GM19463 (cell line): Measurements from ENCODE around the gene NOL6.

Experiments used
- ATAC-seq: cut with Tn5 transposase; IDR thresholded peaks from one replicate; pipeline ENCODE4 v1.9.1; 2021; ENCODE audit warnings: mild to moderate bottlenecking, moderate library complexity; ENCODE audit not compliant: unreplicated experiment

Gene NOL6

DNA sequence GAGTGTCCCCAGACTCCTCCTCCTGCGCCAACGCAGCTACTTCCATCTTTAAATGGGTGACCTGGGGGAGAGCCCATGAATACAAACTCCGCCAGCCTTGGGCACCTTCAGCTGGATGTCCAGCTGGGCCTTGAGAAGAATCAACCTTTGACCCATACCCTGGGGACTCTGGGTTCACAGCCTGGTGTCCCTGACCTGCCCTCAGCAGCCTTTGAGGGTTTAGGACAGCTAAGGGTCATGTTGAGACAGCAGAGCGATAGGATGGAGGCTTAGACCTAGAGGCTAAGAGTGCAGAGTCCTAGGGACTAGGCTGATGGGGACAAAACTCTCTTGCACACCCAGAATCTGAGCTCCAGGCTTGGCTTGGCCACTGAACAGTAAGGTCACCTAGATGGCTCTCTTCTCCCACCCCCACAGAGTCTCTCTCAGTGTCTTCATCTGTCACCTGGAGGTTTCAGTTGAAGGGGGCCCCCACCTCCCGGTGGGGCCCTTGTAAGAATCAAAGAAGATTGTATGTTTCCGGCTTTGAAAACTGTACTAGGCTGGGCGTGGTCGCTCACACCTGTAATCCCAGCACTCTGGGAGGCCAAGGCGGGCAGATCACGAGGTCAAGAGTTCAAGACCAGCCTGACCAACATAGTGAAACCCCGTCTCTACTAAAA, 19.6 kb downstream of the NOL6 start:
- ATAC-seq: peak; percentile 30

DNA sequence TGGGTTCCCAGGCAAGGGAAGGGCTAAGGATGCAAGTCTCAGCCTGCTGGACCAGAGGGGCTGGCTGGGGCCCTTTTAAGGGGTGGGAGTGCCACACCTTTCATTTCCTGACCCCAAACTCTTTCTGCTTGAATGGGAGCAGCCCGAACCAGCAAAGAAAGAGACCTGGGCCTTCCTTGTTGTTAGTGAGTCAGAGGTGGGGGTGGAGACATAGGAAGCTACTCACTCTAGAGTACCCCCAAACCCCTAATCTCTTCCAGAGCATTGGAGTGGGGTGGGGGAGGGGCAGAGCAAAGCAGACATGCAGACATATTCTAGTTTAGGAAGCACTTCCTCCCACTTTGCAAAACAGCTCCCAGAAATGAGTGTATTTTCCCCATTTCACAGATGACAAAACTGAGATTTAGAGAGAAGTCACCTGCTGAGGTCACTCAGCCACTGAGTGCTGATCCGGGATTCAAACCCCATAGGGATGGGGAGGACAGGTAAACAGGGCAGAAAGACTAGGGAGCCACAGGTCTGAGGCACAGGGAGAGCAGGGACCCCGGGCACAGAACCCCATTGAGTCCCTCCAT, 20.4 kb downstream of the NOL6 start:
- ATAC-seq: no peak

DNA sequence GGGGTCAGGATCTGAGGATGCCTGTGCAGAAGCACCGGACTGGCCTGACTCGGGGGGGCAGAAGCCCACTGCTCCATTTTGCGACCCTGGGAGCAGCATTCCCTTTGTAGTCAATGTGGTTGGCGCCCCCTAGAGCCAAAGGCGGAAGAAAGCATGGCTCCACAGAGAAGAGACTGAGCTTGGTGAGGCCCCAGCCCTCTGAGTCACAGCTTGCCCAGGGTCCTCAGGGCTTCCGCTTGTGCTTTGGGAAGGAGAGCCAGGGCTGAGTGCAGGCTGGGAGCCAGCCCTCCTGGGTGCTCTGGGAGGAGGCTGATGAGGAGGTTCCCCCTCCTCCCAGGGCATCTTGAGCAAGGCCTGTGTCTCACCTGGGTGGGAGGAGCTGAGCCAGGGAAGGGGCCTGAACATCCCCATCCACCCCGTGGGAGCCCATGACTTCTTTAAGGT, 20.9 kb downstream of the NOL6 start:
- no peak for ATAC-seq

DNA sequence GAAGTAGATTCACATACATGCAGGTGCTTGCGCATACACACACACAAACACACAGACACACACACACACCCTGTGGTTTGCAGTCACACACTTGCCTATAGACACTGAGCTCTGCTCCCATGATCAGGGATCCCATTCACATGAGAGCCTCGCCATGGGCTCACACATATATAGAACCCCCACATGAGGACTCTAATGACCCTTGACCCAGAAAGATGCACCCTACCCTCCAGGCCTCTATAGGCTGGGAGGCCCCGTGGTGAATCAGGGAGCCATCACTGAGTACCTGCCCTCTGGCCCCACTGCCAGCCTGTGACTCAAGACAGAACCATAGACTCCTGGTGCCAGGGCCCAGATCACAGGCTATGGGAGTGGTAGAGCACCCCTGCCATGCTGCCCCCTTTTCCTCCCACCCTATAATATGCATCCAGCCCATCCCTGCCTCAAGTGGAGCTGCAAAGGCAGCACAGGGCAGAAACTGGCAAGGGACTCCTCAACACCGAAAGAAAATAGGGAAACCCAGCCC, 23.0 kb downstream of the NOL6 start:
- ATAC-seq: no peak

DNA sequence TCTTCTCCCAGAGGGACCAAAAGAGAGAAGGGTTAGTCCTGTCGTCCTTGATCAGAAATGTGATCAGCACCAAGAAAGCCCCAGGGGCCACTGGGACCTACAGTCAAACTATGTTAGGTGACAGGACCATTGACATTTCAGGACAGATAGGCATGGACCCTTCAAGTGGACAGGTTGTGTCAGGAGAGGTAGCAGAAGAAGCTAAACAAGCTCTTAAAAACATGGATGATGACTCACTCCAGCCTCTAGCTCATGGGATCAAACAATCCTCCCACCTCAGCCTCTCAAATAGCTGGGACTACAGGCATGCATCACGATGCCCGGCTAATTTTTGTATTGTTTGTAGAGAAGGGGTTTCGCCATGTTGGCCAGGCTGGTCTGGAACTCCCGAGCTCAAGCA, 24.0 kb downstream of the NOL6 start:
- ATAC-seq: no peak

DNA sequence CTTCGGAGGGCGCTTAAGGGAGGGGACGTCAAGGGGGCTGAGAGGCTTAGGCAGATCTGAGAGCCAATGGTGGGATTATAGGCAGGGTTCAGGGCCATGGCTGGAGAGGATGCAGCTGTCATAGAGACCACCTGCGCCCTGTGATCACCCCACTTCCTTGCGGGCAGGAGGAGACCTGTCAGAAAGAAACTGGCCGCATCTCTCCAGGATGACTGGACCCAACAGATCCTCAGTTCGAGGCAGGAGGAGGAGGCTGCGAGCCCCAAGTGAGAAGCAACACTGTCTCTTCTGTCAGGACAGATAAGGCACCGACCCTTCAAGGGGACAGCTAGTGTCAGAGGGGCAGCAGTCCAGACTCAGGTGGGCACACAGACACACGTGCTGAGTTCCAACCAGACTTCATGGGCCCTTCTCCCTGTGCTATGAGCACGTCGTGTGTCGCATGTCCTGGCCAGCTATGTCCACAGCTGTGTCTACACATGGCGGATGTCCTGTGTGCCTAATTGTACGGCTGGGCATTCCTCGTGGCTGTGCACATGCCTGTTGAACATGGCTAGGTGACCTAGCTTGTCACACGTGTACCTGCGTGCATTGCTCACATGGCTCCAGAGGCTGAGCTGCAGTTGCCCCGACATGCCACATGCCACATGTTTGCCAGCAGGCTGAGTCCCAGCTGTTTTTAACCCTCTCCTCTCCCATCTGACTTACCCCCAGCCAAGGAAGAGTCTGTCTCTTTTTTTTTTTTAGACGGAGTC, 25.7 kb downstream of the NOL6 start:
- ATAC-seq: no peak

DNA sequence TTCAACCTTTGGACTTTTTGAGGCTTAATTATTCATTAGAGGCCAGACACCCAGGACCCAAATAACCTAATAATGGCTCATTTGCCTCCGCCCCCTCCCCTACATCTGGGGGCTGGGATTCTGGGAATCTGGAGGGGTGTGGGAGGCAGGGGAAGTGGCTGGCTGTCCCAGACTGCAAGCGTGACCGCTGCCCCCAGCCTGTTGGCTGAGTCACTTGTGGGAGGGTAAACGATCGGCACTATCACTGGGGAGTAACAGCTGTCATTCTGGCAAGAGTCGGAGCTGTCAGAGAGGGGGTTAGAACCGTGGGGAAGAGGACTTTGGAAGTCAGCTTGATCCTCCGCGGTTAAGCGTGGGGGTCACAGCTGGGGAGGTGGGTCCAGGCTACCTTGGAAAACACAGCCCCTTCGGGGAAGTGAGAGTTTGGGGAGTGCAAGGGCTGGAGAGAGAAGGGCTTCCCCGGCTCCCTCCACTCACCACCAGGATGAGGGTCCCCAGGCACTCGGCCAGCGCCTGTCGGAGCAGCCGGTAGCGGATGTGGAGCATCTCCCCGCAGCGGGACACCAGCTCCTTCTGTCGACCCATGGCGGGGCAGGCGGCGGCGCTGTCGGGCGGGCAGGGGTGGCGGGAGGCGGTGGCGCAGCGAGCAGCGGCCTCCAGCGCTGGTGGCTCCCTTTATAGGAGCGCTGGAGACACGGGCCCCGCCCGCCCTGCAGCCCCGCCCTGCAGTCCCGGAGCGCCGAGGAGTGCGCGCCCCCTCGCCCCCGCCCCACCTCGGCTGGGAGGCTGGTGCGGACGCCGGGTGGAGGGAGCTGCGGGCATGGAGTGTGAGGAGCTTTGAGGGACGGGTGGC, 26.6 kb downstream of the NOL6 start, which contains the start of gene AQP3:
Gene AQP3, minus strand, starts transcription at position 648 of the 853 bp plus-strand sequence. Its CDS starts 63 bp downstream, at position 585.
- peak; percentile 37 for ATAC-seq

DNA sequence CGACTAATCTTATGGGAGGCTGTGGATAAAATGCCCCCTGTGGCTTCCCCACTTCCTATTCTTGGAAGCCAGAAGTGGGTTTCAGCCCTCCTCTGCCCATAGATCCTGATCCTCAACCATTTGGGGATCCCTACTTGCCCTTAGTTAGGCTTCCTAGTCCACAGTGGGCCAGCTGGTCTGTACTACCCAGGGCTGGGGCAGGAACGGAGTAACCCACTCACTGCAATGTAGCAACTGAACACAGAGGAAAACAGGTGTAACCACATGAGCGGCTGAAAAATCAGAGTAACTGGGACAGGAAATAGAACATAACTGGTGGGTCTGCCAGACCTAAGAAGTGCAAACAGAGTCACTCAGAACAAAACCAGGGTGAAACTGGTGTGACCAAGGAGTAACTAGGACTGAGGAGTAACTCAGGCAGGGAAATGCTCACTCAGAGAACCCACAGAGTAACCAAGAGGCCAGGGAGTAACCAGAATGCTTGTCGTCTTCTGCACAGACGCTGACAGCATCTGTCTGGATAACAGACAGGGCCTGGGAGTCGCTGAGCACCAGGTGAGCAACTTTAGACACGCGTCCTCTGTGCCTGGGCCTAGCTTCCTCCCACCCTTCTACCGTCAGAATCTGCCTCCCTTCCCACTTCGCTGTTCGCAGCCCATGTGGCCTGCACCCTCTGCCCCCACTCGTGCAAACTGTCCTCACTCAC, 27.3 kb downstream of the NOL6 start:
- peak; percentile 77 for ATAC-seq

DNA sequence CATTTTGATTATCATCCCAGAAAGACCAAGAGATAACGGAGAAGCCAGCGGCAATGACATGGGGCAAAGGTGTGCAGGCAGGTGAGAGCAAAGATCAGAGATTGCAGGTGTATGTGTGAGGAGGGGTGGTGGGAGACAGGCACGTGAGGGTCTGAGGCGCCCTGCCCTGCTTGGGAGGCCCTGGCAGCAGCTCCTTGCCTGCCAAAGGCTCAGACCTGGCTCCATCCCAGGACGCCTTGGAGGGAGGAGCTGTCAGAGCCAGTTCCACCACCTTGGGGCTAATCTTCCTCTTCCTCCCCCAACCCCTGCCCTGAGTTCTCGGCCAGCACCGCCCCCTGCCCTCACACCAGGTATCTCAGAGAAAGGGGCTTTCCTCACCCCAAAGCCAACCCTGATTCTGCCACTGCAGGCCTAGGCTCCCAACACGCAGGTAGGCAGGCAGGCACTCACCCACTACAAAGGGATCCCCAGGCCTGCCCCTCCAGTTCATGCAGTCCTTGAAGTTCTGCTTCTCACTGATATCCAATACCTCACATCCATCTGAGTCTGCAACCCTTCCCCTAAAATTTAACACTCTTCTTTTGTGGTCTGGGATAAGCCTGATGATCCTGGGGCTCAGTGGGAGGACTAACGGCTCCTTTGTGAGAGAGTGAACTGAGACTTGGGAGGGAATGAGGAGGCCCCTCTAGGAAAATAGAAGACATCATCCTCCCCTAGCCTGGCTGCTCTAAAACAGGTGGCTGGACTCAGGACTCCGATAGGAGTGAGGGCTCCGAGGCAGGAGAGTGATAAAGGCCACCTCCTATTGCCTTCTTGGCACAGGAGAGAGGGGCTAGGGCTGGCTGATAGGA, 28.1 kb downstream of the NOL6 start:
- ATAC-seq: no peak

DNA sequence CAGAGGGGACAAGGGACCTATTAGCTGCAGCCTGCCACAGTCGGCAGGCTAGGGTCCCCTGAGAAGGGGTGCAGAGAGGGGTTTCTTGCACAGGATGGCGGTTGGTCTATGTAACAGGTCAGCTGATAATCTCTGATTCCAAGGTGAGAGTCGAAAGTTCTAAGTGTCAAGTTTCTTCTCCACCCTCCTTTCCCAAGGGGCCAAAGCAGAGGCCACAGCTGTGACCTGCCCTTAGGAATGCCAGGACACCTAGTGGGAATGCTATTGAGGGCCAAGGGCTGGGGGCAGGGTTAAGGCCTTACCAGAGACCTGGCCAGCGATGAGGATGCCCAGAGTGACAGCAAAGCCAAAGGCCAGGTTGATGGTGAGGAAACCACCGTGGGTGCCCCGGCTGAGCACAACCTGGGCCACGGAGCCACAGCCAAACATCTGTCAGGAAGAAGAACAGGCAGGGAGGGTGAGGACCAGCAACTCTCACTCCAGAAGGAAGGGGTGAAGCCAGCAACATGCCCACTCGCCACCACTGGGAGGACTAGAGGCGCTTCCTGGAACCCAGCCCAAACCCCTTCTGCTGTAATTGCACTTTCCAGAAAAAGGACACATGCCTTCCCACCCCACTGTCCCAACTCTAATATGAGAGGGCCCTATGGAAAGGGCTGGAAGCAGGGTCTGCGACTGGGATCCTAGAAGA, 30.1 kb downstream of the NOL6 start:
- no peak for ATAC-seq

DNA sequence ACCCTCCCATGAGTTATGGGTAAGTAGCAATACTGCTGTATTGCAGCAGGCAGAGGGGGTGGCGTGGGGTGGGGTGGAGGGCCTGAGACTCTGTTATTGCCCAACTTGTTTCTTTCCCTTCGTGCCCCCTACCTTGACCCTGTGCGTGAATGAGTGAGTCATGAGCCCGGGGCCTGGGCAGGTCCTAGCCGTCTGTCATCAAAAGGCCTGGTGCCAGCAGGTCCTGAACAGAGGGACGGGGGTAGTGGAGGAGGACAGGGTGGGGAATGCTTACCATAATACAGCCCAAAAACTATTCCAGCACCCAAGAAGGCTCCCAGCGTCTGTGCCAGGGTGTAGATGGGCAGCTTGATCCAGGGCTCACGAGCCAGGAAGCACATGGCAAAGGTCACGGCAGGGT, 30.7 kb downstream of the NOL6 start:
- ATAC-seq: no peak

DNA sequence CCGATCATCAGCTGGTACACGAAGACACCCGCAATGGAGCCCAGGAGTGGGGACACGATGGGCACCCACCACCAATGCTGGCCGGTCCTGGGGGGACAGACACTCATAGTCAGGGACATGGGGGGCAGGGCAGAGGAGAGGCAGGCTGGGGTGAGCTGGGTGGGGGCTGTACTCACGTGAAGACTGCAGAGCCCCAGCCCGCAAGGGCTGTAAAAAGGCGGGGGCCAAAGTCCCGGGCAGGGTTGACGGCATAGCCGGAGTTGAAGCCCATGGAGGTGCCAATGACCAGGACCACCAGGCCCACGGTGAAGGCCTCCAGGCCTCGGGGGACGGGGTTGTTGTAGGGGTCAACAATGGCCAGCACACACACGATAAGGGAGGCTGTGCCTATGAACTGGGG, 31.6 kb downstream of the NOL6 start:
- no peak for ATAC-seq

DNA sequence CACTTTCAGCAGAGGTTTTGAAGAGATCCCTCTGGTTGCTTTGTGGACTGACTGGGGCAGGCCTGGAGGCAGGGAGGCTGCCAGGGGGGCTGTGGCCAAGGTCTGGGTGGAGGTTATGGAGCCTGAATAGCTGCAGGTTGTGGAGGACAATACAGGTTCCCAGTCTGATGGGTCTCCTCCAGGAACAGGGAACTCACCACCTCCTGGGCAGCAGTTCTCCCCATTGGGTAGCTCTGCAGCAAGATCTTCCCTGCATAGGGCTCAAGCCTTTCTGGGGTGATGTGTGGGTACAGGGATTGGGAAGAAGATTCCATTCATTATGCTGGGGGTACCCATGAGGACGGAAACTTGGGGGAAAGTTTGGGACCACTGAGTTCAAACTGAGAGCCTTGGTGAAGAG, 33.1 kb downstream of the NOL6 start:
- ATAC-seq: no peak

DNA sequence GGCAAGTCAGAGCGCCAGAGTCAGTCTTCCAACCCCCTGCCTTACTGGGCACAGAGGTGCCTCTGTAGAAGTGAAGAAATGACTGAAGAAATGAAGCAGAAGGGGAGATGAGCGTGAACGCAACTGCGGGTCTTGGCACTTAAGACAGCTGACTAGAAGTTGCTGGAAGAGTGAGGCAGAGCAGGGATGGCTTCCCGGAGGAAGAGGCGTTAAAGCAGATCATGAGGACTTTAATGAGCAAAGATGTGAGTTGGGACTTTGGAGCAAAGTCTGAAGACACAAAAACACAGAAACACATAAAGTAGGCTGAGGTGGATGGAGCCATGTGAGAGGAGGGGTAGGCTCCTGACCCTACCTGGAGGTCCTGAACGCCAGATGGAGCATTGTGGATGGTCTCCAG, 33.5 kb downstream of the NOL6 start:
- ATAC-seq: no peak

DNA sequence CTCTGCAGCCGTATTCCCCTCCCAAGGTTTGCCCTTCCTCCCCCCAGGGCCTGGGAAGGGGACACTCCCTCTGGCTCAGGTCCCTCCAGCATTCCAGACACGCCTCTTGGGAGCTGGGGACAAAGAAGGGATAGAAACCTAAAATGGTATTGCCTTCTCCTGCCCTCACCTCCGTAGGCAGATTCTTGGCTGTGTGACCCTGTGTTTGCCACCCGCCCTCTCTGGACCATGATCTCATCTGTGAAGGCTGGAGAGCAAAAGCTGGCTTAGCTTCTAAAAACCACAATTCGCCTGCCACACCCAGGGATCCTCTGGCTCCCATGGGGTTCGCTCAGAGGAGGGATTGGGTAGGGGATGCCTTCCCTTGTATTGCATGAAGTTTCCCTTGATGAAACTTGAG, 34.0 kb downstream of the NOL6 start:
- ATAC-seq: no peak

DNA sequence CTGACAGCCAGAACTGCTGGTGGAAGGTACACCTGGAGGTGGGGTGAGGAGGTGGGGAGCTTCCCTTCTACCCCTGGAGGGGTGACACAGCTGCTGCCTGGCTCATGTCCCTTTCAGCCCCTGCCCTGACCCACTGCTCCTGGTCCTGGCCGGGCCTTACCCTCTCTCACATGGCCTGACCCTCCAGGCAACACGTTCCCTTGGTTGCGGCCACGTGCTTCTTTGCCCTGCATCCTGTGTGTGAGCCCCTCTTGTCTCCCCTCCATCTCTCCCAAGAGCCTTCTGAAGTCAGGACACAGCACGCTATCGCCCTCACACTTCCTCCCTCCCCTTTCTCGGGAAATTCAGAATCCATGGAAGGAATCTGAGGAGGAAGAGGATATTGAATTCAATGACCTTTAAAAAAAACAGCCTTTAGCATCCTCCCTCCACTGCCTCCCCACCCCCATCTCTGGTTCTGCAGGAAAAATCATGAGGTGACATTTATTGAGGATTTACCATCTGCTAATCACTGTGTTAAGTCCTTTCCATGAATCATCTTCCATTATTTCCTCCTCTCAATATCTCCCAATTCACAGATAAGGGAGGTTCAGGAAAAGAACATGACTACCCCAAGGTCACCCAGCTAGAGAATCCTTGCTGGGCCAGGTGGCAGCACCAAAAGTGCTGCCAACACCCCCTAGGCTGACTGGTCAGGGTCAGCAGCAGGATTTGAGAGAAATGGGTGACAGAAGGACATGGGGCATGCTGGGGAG, 34.6 kb downstream of the NOL6 start:
- ATAC-seq: no peak

DNA sequence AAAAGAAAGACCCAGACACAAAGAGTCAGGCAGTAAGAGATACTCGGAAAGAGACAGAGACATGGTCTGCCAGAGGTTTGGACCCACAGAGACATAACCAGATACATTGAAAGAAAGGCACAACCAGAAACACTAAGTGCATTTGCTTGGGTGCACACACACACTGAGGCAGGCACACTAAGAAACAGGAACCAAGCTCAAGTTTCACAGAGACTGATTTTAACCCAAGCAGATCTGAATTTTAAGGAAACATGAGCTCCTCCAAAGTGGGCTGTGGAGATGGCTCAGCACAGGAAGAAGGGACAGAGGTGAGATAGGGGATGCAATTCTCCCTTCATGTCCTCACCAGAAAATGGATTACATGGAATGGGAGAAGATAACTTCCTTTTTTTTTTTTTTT, 35.8 kb downstream of the NOL6 start:
- ATAC-seq: no peak

DNA sequence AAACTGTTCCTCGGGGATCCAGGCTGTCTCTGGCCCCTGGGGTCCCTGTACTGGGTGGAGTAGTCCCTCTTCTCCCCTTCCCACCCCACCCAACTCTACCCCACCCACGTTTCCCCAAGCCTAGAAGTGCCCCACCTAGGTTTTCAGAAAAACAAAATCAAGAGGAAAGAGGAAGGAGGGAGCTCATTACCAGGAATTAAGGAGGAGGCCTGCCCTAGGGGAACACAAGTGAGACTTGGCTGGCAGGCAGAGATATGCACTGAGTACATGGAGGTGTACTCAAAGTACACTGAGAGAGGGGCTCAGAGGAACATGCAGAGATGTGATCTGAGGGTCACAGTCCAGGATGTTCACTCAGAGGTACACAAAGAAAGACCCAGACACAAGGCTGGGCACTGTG, 36.5 kb downstream of the NOL6 start:
- ATAC-seq: no peak
